ENCODE measurements around the gene MACROD1.

- TF ChIP-seq EZH2 (IDR thresholded peaks at IDR 0.05; ENCODE audit: low read length) (no peak), CTCF (optimal IDR thresholded peaks at IDR 0.05 in 1 of 3, IDR thresholded peaks at IDR 0.05 in 1 of 3, conservative IDR thresholded peaks at IDR 0.05 in 1 of 3; ENCODE audit: extremely low read depth in 1 of 3, insufficient read depth in 2 of 3, low read length in 3 of 3) (no peak)
These were observed 98.5 kb downstream of the MACROD1 start for GRCh38 chr11:64067230-64067993.

Measured in keratinocyte (primary cell).